Activated T-helper 1 cell treated with Interleukin-2 at 50 U/mL for 16 hours (primary cell): Measurements from ENCODE around the gene CENPO.
"Not testable (repeated sequence)": the region's sequence is repeated elsewhere in the genome, so short reads cannot be mapped to it uniquely, and the experiment has no call there.

Experiments used
- DNase-seq: peaks from one replicate; pipeline ENCODE4 v3.0.0-alpha.2; 2020; ENCODE audit warnings: low read depth

The CENPO gene

GRCh38 chr2:24788816-24789215 lies 4.4 kb upstream of the CENPO start:
- no peak for DNase-seq

- no peak for DNase-seq
Observed at GRCh38 chr2:24791452-24791851, 1.8 kb upstream of the CENPO start.

- no peak for DNase-seq
Observed at GRCh38 chr2:24792542-24792873, 717 bp upstream of the CENPO start.

GRCh38 chr2:24793761-24794435 lies 673 bp downstream of the CENPO start:
- DNase-seq = no peak

- DNase-seq = no peak
Observed at GRCh38 chr2:24797644-24798043, 4.4 kb downstream of the CENPO start.

- not testable (repeated sequence) for DNase-seq
Observed at GRCh38 chr2:24800487-24800886, 7.3 kb downstream of the CENPO start.

GRCh38 chr2:24805811-24806660 lies 12.8 kb downstream of the CENPO start:
- DNase-seq = not testable (repeated sequence)

GRCh38 chr2:24806661-24807036 lies 13.4 kb downstream of the CENPO start:
- DNase-seq = no peak

GRCh38 chr2:24809316-24810007 lies 16.2 kb downstream of the CENPO start:
- DNase-seq = no peak

- no peak for DNase-seq
Observed at GRCh38 chr2:24813691-24814137, 20.5 kb downstream of the CENPO start.

GRCh38 chr2:24814516-24814915 lies 21.3 kb downstream of the CENPO start:
- no peak for DNase-seq

- no peak for DNase-seq
Observed at GRCh38 chr2:24815171-24815570, 21.9 kb downstream of the CENPO start.

GRCh38 chr2:24816404-24816803 lies 23.2 kb downstream of the CENPO start:
- no peak for DNase-seq

GRCh38 chr2:24816884-24817283 lies 23.7 kb downstream of the CENPO start:
- DNase-seq = no peak

- no peak for DNase-seq
Observed at GRCh38 chr2:24818721-24819167, 25.5 kb downstream of the CENPO start.

GRCh38 chr2:24819442-24820174 lies 26.4 kb downstream of the CENPO start:
- no peak for DNase-seq

GRCh38 chr2:24820175-24820513 lies 26.9 kb downstream of the CENPO start:
- DNase-seq = no peak

GRCh38 chr2:24820598-24821432 lies 27.6 kb downstream of the CENPO start:
- DNase-seq = no peak

- no peak for DNase-seq
Observed at GRCh38 chr2:24821433-24821891, 28.2 kb downstream of the CENPO start.

GRCh38 chr2:24822049-24822706 lies 29.0 kb downstream of the CENPO start:
- DNase-seq = no peak
